Peyer's patch (tissue), 4 donors: ENCODE results near the gene PIGT.

Experiments used
- POLR2A ChIP-seq, 2 donors: fragments of 450-650 bp; IDR thresholded peaks; one replicate each; pipeline ENCODE4 v1.5.1; 2017; ENCODE audit warnings: antibody characterized with exemption in 2 of 2, mild to moderate bottlenecking in 2 of 2, moderate library complexity in 2 of 2
- TF ChIP-seq, protein P1 (sequence below), 6 experiments: fragments of 450-650 bp in 4 of 6; fragments of 200-600 bp in 2 of 6; sonication (generic) in 1 of 6; IDR thresholded peaks; one replicate each; pipeline ENCODE4 v1.5.1; 2017 to 2019; ENCODE audit warnings: antibody characterized with exemption in 6 of 6, mild to moderate bottlenecking in 3 of 6, moderate library complexity in 1 of 6

DNA sequence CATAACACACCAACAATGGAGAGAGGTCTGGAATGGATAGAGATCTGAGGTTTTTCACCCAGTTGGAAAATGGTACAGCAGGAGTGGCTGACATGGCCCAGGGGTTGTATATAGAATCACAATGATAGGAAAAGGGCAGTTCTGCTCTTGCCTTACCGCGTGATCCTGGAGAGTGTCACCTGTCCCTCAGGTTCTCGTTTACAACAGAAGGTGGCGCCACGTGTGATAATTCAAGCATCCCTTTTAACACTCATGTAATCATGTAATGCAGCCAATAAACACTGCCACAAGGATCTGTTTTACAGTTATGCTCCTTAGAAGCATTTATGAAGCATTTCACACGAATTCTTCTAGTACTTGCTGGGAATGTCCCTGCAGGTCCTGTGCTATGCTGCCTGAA lies 40.7 kb downstream of the PIGT start:
- TF ChIP-seq, protein P1, sequence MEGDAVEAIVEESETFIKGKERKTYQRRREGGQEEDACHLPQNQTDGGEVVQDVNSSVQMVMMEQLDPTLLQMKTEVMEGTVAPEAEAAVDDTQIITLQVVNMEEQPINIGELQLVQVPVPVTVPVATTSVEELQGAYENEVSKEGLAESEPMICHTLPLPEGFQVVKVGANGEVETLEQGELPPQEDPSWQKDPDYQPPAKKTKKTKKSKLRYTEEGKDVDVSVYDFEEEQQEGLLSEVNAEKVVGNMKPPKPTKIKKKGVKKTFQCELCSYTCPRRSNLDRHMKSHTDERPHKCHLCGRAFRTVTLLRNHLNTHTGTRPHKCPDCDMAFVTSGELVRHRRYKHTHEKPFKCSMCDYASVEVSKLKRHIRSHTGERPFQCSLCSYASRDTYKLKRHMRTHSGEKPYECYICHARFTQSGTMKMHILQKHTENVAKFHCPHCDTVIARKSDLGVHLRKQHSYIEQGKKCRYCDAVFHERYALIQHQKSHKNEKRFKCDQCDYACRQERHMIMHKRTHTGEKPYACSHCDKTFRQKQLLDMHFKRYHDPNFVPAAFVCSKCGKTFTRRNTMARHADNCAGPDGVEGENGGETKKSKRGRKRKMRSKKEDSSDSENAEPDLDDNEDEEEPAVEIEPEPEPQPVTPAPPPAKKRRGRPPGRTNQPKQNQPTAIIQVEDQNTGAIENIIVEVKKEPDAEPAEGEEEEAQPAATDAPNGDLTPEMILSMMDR (IDR thresholded peaks at IDR 0.05), result peak in 4 of 6 experiments; percentile 23 to 65 (median 62)
- no peak for TF ChIP-seq POLR2A (IDR thresholded peaks at IDR 0.05)
